GM23338 (cell line): ENCODE measurements around the gene EFCAB8. TPM values are rescaled to one million over a fixed set of nuclear protein-coding genes. Genes with fewer than 3 reads are reported as not detected.

Source experiments
- ATAC-seq: fragments of 200-7000 bp; cut with Tn5 transposase; 3 replicates; pipeline ENCODE4 v1.9.1; 2020
- DNase-seq: peaks from one replicate; pipeline ENCODE4 v3.0.0-alpha.2; 2015; ENCODE audit warnings: low spot score
- H2AFZ ChIP-seq: fragments of 200-600 bp; sonication (generic); 2 replicates; pipeline ENCODE4 v1.8.0; 2016; ENCODE audit warnings: antibody characterized with exemption, mild to moderate bottlenecking, moderate library complexity
- H3F3A ChIP-seq: fragments of 200-600 bp; sonication (generic); replicated peaks from 2 replicates; pipeline ENCODE4 v1.8.0; 2017; ENCODE audit warnings: antibody characterized with exemption, mixed run types, low read depth
- H3K27ac ChIP-seq: fragments of 200-600 bp; sonication (generic); 2 replicates; pipeline ENCODE4 v1.6.1; 2016; ENCODE audit warnings: low read depth
- H3K27me3 ChIP-seq: fragments of 200-600 bp; sonication (generic); 2 replicates; pipeline ENCODE4 v1.8.0; 2016; ENCODE audit warnings: mild to moderate bottlenecking, mixed run types, moderate library complexity; ENCODE audit not compliant: insufficient read depth
- H3K36me3 ChIP-seq: fragments of 200-600 bp; sonication (generic); 2 replicates; pipeline ENCODE4 v1.8.0; 2016; ENCODE audit warnings: mild to moderate bottlenecking; ENCODE audit not compliant: insufficient read depth
- H3K4me1 ChIP-seq: fragments of 200-600 bp; sonication (generic); 2 replicates; pipeline ENCODE4 v1.8.0; 2016; ENCODE audit warnings: mild to moderate bottlenecking, moderate library complexity; ENCODE audit not compliant: insufficient read depth
- H3K4me2 ChIP-seq: fragments of 200-600 bp; sonication (generic); 2 replicates; pipeline ENCODE4 v1.7.1; 2017; ENCODE audit warnings: mixed run types
- H3K4me3 ChIP-seq: fragments of 200-600 bp; sonication (generic); 2 replicates; pipeline ENCODE4 v1.6.1; 2016; ENCODE audit warnings: mixed run types
- H3K79me2 ChIP-seq: fragments of 200-600 bp; sonication (generic); replicated peaks from 2 replicates; pipeline ENCODE4 v1.8.0; 2017; ENCODE audit warnings: mild to moderate bottlenecking; ENCODE audit not compliant: insufficient read depth
- H3K9me2 ChIP-seq: fragments of 200-600 bp; sonication (generic); 2 replicates; pipeline ENCODE4 v1.8.0; 2017; ENCODE audit not compliant: insufficient read depth
- H4K20me1 ChIP-seq: fragments of 200-600 bp; sonication (generic); replicated peaks from 2 replicates; pipeline ENCODE4 v1.8.0; 2017; ENCODE audit warnings: mild to moderate bottlenecking; ENCODE audit not compliant: insufficient read depth
- H3K27ac Mint-ChIP-seq: 2 replicates; pipeline ENCODE4 v1.8.0; 2020; ENCODE audit warnings: inconsistent platforms, mild to moderate bottlenecking, moderate library complexity, mixed read lengths
- H3K27me3 Mint-ChIP-seq: 3 replicates; pipeline ENCODE4 v1.8.0; 2022; ENCODE audit warnings: low read depth, mild to moderate bottlenecking, moderate library complexity, mixed read lengths, inconsistent platforms; ENCODE audit not compliant: insufficient read depth, poor library complexity
- H3K36me3 Mint-ChIP-seq: 3 replicates; pipeline ENCODE4 v1.8.0; 2021; ENCODE audit warnings: low read depth, mild to moderate bottlenecking, inconsistent platforms, moderate library complexity, mixed read lengths
- H3K4me1 Mint-ChIP-seq: 3 replicates; pipeline ENCODE4 v1.8.0; 2020; ENCODE audit warnings: mild to moderate bottlenecking, inconsistent platforms, mixed read lengths
- H3K4me3 Mint-ChIP-seq: 3 replicates; pipeline ENCODE4 v1.8.0; 2021; ENCODE audit warnings: moderate library complexity, mild to moderate bottlenecking, inconsistent platforms, mixed read lengths
- H3K9me3 Mint-ChIP-seq: 3 replicates; pipeline ENCODE4 v1.8.0; 2020; ENCODE audit warnings: moderate library complexity, mild to moderate bottlenecking, inconsistent platforms, mixed read lengths
- CREB1 ChIP-seq: fragments of 250-450 bp; sonication (Bioruptor Pico); IDR thresholded peaks from 2 replicates; pipeline ENCODE4 v1.5.0; 2020; ENCODE audit warnings: low read depth, mild to moderate bottlenecking, moderate library complexity
- CTCF ChIP-seq, 2 experiments: fragments of 200-600 bp in 1 of 2; sonication (generic) in 1 of 2; conservative IDR thresholded peaks; 2 replicates each; pipeline versions ENCODE4 v1.5.1 to v1.6.1; 2016 to 2017; ENCODE audit warnings: antibody characterized with exemption in 2 of 2, low read depth in 2 of 2, mild to moderate bottlenecking in 2 of 2, moderate library complexity in 1 of 2
- ETS1 ChIP-seq: IDR thresholded peaks from 2 replicates; pipeline ENCODE4 v1.6.1; 2016; ENCODE audit warnings: antibody characterized with exemption
- EZH2 ChIP-seq: fragments of 200-600 bp; sonication (generic); IDR thresholded peaks from one replicate; pipeline ENCODE4 v1.8.0; 2017; ENCODE audit warnings: antibody characterized with exemption, mild to moderate bottlenecking, low read depth; ENCODE audit not compliant: unreplicated experiment
- EZH2phosphoT487 ChIP-seq: fragments of 200-600 bp; sonication (generic); IDR thresholded peaks from one replicate; pipeline ENCODE4 v1.8.1; 2018; ENCODE audit warnings: antibody characterized with exemption; ENCODE audit not compliant: unreplicated experiment
- JUNB ChIP-seq: IDR thresholded peaks from one replicate; pipeline ENCODE4 v1.6.1; 2016; ENCODE audit warnings: antibody characterized with exemption; ENCODE audit not compliant: unreplicated experiment
- NANOG ChIP-seq: IDR thresholded peaks from 2 replicates; pipeline ENCODE4 v1.6.1; 2016; ENCODE audit warnings: antibody characterized with exemption, borderline replicate concordance
- POLR2AphosphoS5 ChIP-seq: IDR thresholded peaks from 2 replicates; pipeline ENCODE4 v1.6.1; 2016; ENCODE audit warnings: antibody characterized with exemption, low read depth
- STAT1 ChIP-seq: IDR thresholded peaks from one replicate; pipeline ENCODE4 v1.6.1; 2016; ENCODE audit warnings: antibody characterized with exemption; ENCODE audit not compliant: unreplicated experiment
- ZNF114 ChIP-seq: fragments of 250-450 bp; sonication (Bioruptor Pico); IDR thresholded peaks from 2 replicates; pipeline ENCODE4 v1.5.0; 2020; ENCODE audit warnings: mild to moderate bottlenecking, moderate library complexity
- ZNF331 ChIP-seq: fragments of 250-450 bp; sonication (Bioruptor Pico); IDR thresholded peaks from 2 replicates; pipeline ENCODE4 v1.5.0; 2020; ENCODE audit warnings: low read depth, mild to moderate bottlenecking, moderate library complexity
- polyA plus RNA-seq: library from polyadenylated mRNA; unstranded; fragments of >200 nt; fragmentation: Nextera tagmentation; extraction: Ambion mirVana; gene quantifications from 2 replicates; pipeline ENCODE4 v1.2.1, GENCODE V29; 2016
- total RNA-seq: library from RNA; depleted of rRNA; stranded (reverse); fragments of >200 nt; shearing (Covaris generic); gene quantifications from 2 replicates; pipeline ENCODE4 v1.2.3, GENCODE V29; 2014
- TF ChIP-seq, protein P1 (sequence below): fragments of 250-450 bp; sonication (Bioruptor Pico); IDR thresholded peaks from 2 replicates; pipeline ENCODE4 v1.5.0; 2020; ENCODE audit warnings: mild to moderate bottlenecking, moderate library complexity
- TF ChIP-seq, protein P2 (sequence below): IDR thresholded peaks from one replicate; pipeline ENCODE4 v1.6.1; 2018; ENCODE audit warnings: antibody characterized with exemption; ENCODE audit not compliant: unreplicated experiment

The EFCAB8 gene
- total and polyA plus RNA-seq, 2 experiments from 2014 or later, result 0.35 TPM; not detected in 1

DNA sequence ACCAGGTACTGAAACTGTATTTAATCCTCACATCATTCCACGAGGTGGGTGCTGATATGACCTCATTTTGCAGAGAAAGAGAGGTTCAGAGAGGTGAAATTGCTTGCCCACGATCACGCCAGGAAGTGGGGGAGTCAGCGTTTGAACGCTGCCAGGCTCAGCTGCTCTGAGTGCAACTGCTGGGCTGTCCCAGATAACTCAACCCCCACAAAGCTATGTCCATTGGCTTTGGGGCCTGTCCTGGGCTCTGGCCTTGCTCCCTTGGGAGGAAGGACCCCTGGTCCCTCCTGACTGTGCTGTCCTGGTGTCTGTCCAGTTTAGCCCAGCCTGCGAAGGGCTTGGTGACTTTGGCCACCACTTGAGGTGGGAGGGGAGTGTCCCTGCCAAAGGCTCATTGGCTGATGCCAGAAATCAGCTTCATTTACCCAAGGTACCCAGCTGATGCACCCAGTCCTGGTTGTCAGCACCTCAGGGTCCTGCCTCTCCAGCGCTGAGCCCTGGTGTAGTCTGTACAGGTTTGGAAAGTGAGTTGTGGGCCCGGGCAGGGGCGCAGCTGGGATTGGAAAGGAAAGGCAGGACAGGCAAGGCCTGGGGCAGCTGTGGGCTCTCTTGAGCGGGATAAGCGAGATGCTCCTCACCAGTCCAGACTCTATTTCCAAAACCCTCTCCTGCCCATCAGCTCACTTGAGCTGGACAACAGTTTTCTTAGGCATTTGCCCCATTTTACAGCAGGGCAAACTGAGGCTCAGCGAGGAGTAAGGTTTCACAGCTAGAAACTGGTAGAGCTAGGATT, 107.1 kb downstream of the EFCAB8 start:
- Histone ChIP-seq H3K4me2 (no peak overlapping the region), H3K36me3 (no peaks in the 10 kb centered on the region), H2AFZ (0 out of 2 replicates have a peak overlapping the region, but pooled peaks have one; percentile 66), H4K20me1 (no peaks in the 10 kb centered on the region), H3K4me1 (no peaks in the 10 kb centered on the region), H3K27me3 (no peaks in the 10 kb centered on the region), H3K79me2 (no peaks in the 10 kb centered on the region), H3K4me3 (no peak overlapping the region), H3K9me2 (no peaks in the 10 kb centered on the region), H3K27ac (no peak overlapping the region), H3F3A (no peaks in the 10 kb centered on the region)
- H3K4me1 Mint-ChIP-seq, result peaks cover 2% of the 10 kb centered on the region; the same call in 1 of the 3 replicates
- no peak overlapping the region for H3K4me3 Mint-ChIP-seq
- ATAC-seq (no peak), DNase-seq (no peak)
- H3K36me3 Mint-ChIP-seq, result no peaks in the 10 kb centered on the region
- TF ChIP-seq, protein P1, sequence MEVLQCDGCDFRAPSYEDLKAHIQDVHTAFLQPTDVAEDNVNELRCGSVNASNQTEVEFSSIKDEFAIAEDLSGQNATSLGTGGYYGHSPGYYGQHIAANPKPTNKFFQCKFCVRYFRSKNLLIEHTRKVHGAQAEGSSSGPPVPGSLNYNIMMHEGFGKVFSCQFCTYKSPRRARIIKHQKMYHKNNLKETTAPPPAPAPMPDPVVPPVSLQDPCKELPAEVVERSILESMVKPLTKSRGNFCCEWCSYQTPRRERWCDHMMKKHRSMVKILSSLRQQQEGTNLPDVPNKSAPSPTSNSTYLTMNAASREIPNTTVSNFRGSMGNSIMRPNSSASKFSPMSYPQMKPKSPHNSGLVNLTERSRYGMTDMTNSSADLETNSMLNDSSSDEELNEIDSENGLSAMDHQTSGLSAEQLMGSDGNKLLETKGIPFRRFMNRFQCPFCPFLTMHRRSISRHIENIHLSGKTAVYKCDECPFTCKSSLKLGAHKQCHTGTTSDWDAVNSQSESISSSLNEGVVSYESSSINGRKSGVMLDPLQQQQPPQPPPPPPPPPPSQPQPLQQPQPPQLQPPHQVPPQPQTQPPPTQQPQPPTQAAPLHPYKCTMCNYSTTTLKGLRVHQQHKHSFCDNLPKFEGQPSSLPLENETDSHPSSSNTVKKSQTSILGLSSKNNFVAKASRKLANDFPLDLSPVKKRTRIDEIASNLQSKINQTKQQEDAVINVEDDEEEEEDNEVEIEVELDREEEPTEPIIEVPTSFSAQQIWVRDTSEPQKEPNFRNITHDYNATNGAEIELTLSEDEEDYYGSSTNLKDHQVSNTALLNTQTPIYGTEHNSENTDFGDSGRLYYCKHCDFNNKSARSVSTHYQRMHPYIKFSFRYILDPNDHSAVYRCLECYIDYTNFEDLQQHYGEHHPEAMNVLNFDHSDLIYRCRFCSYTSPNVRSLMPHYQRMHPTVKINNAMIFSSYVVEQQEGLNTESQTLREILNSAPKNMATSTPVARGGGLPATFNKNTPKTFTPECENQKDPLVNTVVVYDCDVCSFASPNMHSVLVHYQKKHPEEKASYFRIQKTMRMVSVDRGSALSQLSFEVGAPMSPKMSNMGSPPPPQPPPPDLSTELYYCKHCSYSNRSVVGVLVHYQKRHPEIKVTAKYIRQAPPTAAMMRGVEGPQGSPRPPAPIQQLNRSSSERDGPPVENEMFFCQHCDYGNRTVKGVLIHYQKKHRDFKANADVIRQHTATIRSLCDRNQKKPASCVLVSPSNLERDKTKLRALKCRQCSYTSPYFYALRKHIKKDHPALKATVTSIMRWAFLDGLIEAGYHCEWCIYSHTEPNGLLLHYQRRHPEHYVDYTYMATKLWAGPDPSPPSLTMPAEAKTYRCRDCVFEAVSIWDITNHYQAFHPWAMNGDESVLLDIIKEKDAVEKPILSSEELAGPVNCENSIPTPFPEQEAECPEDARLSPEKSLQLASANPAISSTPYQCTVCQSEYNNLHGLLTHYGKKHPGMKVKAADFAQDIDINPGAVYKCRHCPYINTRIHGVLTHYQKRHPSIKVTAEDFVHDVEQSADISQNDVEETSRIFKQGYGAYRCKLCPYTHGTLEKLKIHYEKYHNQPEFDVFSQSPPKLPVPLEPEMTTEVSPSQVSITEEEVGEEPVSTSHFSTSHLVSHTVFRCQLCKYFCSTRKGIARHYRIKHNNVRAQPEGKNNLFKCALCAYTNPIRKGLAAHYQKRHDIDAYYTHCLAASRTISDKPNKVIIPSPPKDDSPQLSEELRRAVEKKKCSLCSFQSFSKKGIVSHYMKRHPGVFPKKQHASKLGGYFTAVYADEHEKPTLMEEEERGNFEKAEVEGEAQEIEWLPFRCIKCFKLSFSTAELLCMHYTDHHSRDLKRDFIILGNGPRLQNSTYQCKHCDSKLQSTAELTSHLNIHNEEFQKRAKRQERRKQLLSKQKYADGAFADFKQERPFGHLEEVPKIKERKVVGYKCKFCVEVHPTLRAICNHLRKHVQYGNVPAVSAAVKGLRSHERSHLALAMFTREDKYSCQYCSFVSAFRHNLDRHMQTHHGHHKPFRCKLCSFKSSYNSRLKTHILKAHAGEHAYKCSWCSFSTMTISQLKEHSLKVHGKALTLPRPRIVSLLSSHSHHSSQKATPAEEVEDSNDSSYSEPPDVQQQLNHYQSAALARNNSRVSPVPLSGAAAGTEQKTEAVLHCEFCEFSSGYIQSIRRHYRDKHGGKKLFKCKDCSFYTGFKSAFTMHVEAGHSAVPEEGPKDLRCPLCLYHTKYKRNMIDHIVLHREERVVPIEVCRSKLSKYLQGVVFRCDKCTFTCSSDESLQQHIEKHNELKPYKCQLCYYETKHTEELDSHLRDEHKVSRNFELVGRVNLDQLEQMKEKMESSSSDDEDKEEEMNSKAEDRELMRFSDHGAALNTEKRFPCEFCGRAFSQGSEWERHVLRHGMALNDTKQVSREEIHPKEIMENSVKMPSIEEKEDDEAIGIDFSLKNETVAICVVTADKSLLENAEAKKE, result no peak
- TF ChIP-seq NANOG, result no peak
- TF ChIP-seq ZNF114, result no peak
- no peak for TF ChIP-seq JUNB
- no peak for TF ChIP-seq CTCF (conservative IDR thresholded peaks at IDR 0.05; ENCODE audit: low read depth in 2 of 2)
- TF ChIP-seq ZNF331 (CRISPR knock-in tag), result no peak
- no peak for TF ChIP-seq EZH2phosphoT487
- TF ChIP-seq STAT1, result no peak
- TF ChIP-seq, protein P2, sequence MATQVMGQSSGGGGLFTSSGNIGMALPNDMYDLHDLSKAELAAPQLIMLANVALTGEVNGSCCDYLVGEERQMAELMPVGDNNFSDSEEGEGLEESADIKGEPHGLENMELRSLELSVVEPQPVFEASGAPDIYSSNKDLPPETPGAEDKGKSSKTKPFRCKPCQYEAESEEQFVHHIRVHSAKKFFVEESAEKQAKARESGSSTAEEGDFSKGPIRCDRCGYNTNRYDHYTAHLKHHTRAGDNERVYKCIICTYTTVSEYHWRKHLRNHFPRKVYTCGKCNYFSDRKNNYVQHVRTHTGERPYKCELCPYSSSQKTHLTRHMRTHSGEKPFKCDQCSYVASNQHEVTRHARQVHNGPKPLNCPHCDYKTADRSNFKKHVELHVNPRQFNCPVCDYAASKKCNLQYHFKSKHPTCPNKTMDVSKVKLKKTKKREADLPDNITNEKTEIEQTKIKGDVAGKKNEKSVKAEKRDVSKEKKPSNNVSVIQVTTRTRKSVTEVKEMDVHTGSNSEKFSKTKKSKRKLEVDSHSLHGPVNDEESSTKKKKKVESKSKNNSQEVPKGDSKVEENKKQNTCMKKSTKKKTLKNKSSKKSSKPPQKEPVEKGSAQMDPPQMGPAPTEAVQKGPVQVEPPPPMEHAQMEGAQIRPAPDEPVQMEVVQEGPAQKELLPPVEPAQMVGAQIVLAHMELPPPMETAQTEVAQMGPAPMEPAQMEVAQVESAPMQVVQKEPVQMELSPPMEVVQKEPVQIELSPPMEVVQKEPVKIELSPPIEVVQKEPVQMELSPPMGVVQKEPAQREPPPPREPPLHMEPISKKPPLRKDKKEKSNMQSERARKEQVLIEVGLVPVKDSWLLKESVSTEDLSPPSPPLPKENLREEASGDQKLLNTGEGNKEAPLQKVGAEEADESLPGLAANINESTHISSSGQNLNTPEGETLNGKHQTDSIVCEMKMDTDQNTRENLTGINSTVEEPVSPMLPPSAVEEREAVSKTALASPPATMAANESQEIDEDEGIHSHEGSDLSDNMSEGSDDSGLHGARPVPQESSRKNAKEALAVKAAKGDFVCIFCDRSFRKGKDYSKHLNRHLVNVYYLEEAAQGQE, result no peak
- no peak for TF ChIP-seq POLR2AphosphoS5
- TF ChIP-seq CREB1, result no peak
- TF ChIP-seq EZH2, result no peak
- no peak for TF ChIP-seq ETS1
- peaks cover 10% of the 10 kb centered on the region for H3K27me3 Mint-ChIP-seq
- no peaks in the 10 kb centered on the region; the same call in none of the 3 replicates for H3K9me3 Mint-ChIP-seq
- H3K27ac Mint-ChIP-seq, result no peak overlapping the region
